WI38 (cell line): Measurements from ENCODE around the gene UNC5B.

Source experiments
- H3K4me3 ChIP-seq: 2 replicates; pipeline ENCODE4 v1.5.1; 2011; ENCODE audit warnings: low read depth, mild to moderate bottlenecking, control low read depth, low read length
- CTCF ChIP-seq: IDR thresholded peaks from 2 replicates; pipeline ENCODE4 v1.5.1; 2012; ENCODE audit warnings: low read depth, mild to moderate bottlenecking, control low read depth, low read length

The UNC5B gene

GRCh38 chr10:71303569-71303907 lies 91.2 kb downstream of the UNC5B start:
- no peak overlapping the region for H3K4me3 ChIP-seq
- no peak for TF ChIP-seq CTCF

GRCh38 chr10:71304914-71305313 lies 92.5 kb downstream of the UNC5B start:
- H3K4me3 ChIP-seq, result no peak overlapping the region
- TF ChIP-seq CTCF, result no peak

GRCh38 chr10:71306979-71307378 lies 94.6 kb downstream of the UNC5B start:
- no peak overlapping the region for H3K4me3 ChIP-seq
- TF ChIP-seq CTCF, result no peak

GRCh38 chr10:71307469-71308085 lies 95.2 kb downstream of the UNC5B start:
- no peak overlapping the region for H3K4me3 ChIP-seq
- no peak for TF ChIP-seq CTCF

GRCh38 chr10:71308244-71308643 lies 95.9 kb downstream of the UNC5B start:
- no peak overlapping the region for H3K4me3 ChIP-seq
- TF ChIP-seq CTCF, result no peak

DNA sequence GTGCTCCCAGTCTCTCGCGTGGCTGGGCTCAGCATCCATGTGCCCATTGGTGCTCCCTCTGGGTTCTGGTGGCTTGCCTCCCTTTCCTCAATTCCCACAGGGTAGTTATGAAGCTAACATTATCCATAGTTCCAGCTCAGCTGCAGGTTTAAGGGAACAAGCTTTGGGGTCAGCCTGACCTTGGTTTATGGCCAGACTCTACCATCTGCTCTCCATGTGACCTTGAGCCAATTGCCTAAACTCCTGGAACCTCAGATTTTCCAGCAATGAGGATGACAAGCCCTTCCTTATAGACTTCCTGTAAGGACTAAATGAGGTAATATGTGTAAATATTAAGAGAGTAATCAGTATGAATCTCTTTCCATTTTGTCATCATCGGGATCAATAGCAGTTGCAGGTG lies 96.6 kb downstream of the UNC5B start:
- no peak overlapping the region for H3K4me3 ChIP-seq
- no peak for TF ChIP-seq CTCF

GRCh38 chr10:71309919-71310318 lies 97.5 kb downstream of the UNC5B start:
- H3K4me3 ChIP-seq, result no peak overlapping the region
- no peak for TF ChIP-seq CTCF
